Sigmoid colon (tissue), 7 donors: ENCODE results near the gene CD34. TPM values are rescaled to one million over a fixed set of nuclear protein-coding genes. Genes with fewer than 3 reads are reported as not detected.

Source experiments
- DNase-seq: peaks from one replicate; pipeline ENCODE4 v3.0.0-alpha.2; 2019
- H3K27ac ChIP-seq, 4 donors: fragments of 200-600 bp; sonication (generic); one replicate each; pipeline ENCODE4 v1.5.1; 2016 to 2019; ENCODE audit warnings: mild to moderate bottlenecking in 1 of 4
- H3K27me3 ChIP-seq, 3 donors: fragments of 200-600 bp; sonication (generic); one replicate each; pipeline ENCODE4 v1.5.1; 2019; ENCODE audit warnings: mild to moderate bottlenecking in 1 of 3
- H3K36me3 ChIP-seq, 4 donors: fragments of 200-600 bp; sonication (generic); one replicate each; pipeline ENCODE4 v1.5.1; 2016 to 2019
- H3K4me1 ChIP-seq, 4 donors: fragments of 200-600 bp; sonication (generic); one replicate each; pipeline ENCODE4 v1.5.1; 2017 to 2019
- H3K4me3 ChIP-seq, 4 donors: fragments of 200-600 bp; sonication (generic); one replicate each; pipeline ENCODE4 v1.5.1; 2017 to 2019; ENCODE audit warnings: mild to moderate bottlenecking in 2 of 4, moderate library complexity in 1 of 4
- H3K9me3 ChIP-seq, 4 donors: fragments of 200-600 bp in 3 of 4; sonication (generic) in 3 of 4; one replicate each; pipeline versions ENCODE4 v1.5.1 to v1.6.1; 2013 to 2019
- CTCF ChIP-seq, 4 experiments: fragments of 450-650 bp in 3 of 4; fragments of 200-600 bp in 1 of 4; IDR thresholded peaks; one replicate each; pipeline ENCODE4 v1.5.1; 2016 to 2019; ENCODE audit warnings: antibody characterized with exemption in 4 of 4, mild to moderate bottlenecking in 3 of 4, moderate library complexity in 2 of 4
- EP300 ChIP-seq, 4 donors: sonication (generic); formaldehyde crosslinking; IDR thresholded peaks; one replicate each; pipeline ENCODE4 v1.6.1; 2017; ENCODE audit warnings: antibody characterized with exemption in 4 of 4
- POLR2A ChIP-seq, 2 donors: fragments of 450-650 bp; IDR thresholded peaks; one replicate each; pipeline ENCODE4 v1.6.1; 2016; ENCODE audit warnings: antibody characterized with exemption in 2 of 2, mild to moderate bottlenecking in 2 of 2, moderate library complexity in 2 of 2
- POLR2AphosphoS5 ChIP-seq, 4 donors: sonication (generic); formaldehyde crosslinking; IDR thresholded peaks; one replicate each; pipeline ENCODE4 v1.6.1; 2017; ENCODE audit warnings: antibody characterized with exemption in 4 of 4
- WGBS, 2 donors: extraction: QIAGEN DNeasy Blood & Tissue Kit; methylation state at CpG; one replicate each; pipeline ENCODE4 v1.1.7; 2013; 5-methylcytosine and 5-hydroxymethylcytosine counted together
- intact Hi-C: fragments of 100-400 bp; cut with DNase I; formaldehyde crosslinking; loops from one replicate; pipeline ENCODE4 v1.15.1; 2023
- polyA plus RNA-seq, 3 donors: library from polyadenylated mRNA; stranded (reverse); fragments of 200-250 nt; gene quantifications; one replicate each; pipeline ENCODE4 v1.2.3, GENCODE V29; 2013
- total RNA-seq, 4 donors: library from RNA; depleted of rRNA; stranded (reverse); fragments of >200 nt; gene quantifications; one replicate each; pipeline ENCODE4 v1.1.0, GENCODE V29; 2016
- donor health status: healthy with polysubstance abuse.
- donor health status: Bipolar disorder and iron deficiency.
- donor health status: healthy.

CD34 gene
- total and polyA plus RNA-seq, 7 donors = 1.8 to 58.7 (median 15.9) TPM

- peaks cover 0 to 15% (median 12%) of the 10 kb centered on the region in 4 donors for H3K4me1 ChIP-seq
- intact Hi-C loops = no loop called here
- H3K4me3 ChIP-seq = no peak overlapping the region
- no peaks in the 10 kb centered on the region for H3K36me3 ChIP-seq
- DNase-seq = no peak
- 71 to 76% methylated on average over 3 of the region's 3 CpGs for WGBS, 2 donors
- peak overlapping the region in 2 of 4 donors; percentile 43 to 50 for H3K27ac ChIP-seq
- TF ChIP-seq POLR2A (IDR thresholded peaks at IDR 0.05) (no peak), POLR2AphosphoS5 (IDR thresholded peaks at IDR 0.05) (no peak), CTCF (IDR thresholded peaks at IDR 0.05) (no peak), EP300 (IDR thresholded peaks at IDR 0.05) (no peak)
- no peaks in the 10 kb centered on the region for H3K9me3 ChIP-seq
- no peaks in the 10 kb centered on the region for H3K27me3 ChIP-seq
Observed at GRCh38 chr1:207903767-207904166, 7.2 kb downstream of the CD34 start.

GRCh38 chr1:207903053-207903452 lies 7.9 kb downstream of the CD34 start:
- no peak for DNase-seq
- Histone ChIP-seq H3K4me3 (no peak overlapping the region), H3K27ac (peak overlapping the region in 3 of 4 donors; percentile 43 to 44 (median 43)), H3K4me1 (peaks cover 0 to 15% (median 12%) of the 10 kb centered on the region in 4 donors), H3K27me3 (no peaks in the 10 kb centered on the region), H3K9me3 (no peaks in the 10 kb centered on the region), H3K36me3 (no peaks in the 10 kb centered on the region)
- TF ChIP-seq EP300 (IDR thresholded peaks at IDR 0.05) (no peak), POLR2A (IDR thresholded peaks at IDR 0.05) (no peak), CTCF (IDR thresholded peaks at IDR 0.05) (no peak), POLR2AphosphoS5 (IDR thresholded peaks at IDR 0.05) (no peak)
- WGBS, 2 donors = 76 to 86% methylated on average over 2 of the region's 2 CpGs
- intact Hi-C loops = no loop called here

GRCh38 chr1:207902566-207902965 lies 8.4 kb downstream of the CD34 start:
- no peaks in the 10 kb centered on the region for H3K27me3 ChIP-seq

GRCh38 chr1:207901041-207901653 lies 9.8 kb downstream of the CD34 start:
- Histone ChIP-seq H3K9me3 (no peaks in the 10 kb centered on the region), H3K36me3 (no peaks in the 10 kb centered on the region), H3K27ac (no peak overlapping the region), H3K4me1 (peaks cover 0 to 15% (median 12%) of the 10 kb centered on the region in 4 donors), H3K27me3 (no peaks in the 10 kb centered on the region), H3K4me3 (no peak overlapping the region)
- 95% methylated on average over 2 of the region's 2 CpGs for WGBS, 2 donors
- intact Hi-C loops = no loop called here
- no peak for DNase-seq
- TF ChIP-seq POLR2A (IDR thresholded peaks at IDR 0.05) (no peak), CTCF (IDR thresholded peaks at IDR 0.05) (no peak), POLR2AphosphoS5 (IDR thresholded peaks at IDR 0.05) (no peak), EP300 (IDR thresholded peaks at IDR 0.05) (no peak)

More at GRCh38 chr1:207902566-207902965, 8.4 kb downstream of the CD34 start:
- 72 to 87% methylated on average over 5 of the region's 5 CpGs for WGBS, 2 donors
- Histone ChIP-seq H3K27ac (peak overlapping the region in 3 of 4 donors; percentile 43 to 44 (median 43)), H3K36me3 (no peaks in the 10 kb centered on the region), H3K4me3 (no peak overlapping the region), H3K4me1 (peaks cover 0 to 15% (median 12%) of the 10 kb centered on the region in 4 donors), H3K9me3 (no peaks in the 10 kb centered on the region)
- intact Hi-C loops = no loop called here
- no peak for TF ChIP-seq EP300 (IDR thresholded peaks at IDR 0.05)
- TF ChIP-seq POLR2A (IDR thresholded peaks at IDR 0.05) = no peak
- TF ChIP-seq CTCF (IDR thresholded peaks at IDR 0.05) = no peak
- no peak for TF ChIP-seq POLR2AphosphoS5 (IDR thresholded peaks at IDR 0.05)
- no peak for DNase-seq
